DND-41 (cell line): ENCODE results near the gene CTNNAL1.

Experiments
- CTCF ChIP-seq: IDR thresholded peaks from 2 replicates; pipeline ENCODE4 v1.5.1; 2012; ENCODE audit warnings: borderline replicate concordance, low read length, moderate library complexity, mild to moderate bottlenecking; ENCODE audit not compliant: poor library complexity, severe bottlenecking; ENCODE audit errors: extremely low read depth
- EZH2 ChIP-seq: IDR thresholded peaks from 3 replicates; pipeline ENCODE4 v1.6.1; 2012; ENCODE audit warnings: borderline replicate concordance, low read depth, mild to moderate bottlenecking, moderate library complexity, low read length, inconsistent platforms; ENCODE audit not compliant: severe bottlenecking

- TF ChIP-seq CTCF (no peak), EZH2 (no peak)
Measured at GRCh38 chr9:108910402-108910801, 102.9 kb downstream of the CTNNAL1 start.
